ENCODE data around the gene GPR3. TPM values are rescaled to one million over a fixed set of nuclear protein-coding genes. Genes with fewer than 3 reads are reported as not detected.

GPR3 gene
- polyA plus RNA-seq, 3 donors from 2014 or later: not detected

DNA sequence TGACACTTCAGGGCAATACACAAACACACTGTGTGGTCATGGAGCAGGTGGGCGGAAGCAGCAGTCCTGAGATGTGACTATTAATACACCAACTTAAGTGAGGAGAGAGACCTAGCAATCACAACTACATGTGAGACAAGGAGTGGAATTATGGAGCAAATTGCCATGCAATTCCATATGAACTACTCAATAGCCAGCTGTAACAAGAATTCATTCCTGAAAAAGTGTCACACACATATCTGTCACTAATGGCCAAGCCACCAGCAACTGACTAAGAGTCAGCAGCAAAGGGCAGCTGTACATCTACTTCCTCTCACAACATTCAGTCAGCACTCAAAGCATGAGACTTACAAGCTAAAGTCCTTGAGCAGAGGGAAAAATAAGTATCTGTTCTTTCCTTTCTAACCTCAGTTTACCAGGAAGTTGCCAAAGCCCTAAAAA is 46.2 kb downstream of the GPR3 start:
- Mint-ChIP-seq H3K36me3 (peaks cover 0 to 4% (median 0%) of the 10 kb centered on the region in 3 donors), H3K4me3 (peak overlapping the region in 4 of 5 donors; percentile 33 to 57 (median 52))

DNA sequence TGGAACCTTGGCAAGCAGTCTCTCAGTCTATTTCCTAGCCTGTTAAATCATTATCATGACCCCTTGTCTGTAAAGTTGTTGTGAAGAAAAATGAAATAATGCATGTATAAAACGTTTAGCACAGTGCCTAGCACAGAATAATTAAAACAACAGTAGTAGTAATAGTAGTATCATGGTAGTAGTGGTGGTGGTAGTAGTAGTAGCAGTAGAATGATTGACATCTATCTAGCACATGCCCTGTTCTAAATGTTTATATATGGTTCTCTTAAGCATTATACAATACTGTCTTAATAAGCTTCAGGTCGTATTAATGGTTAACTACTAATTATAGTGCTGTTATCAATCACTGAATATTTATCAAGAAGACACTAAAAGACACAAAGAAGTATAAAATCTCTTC is 46.7 kb downstream of the GPR3 start:
- Mint-ChIP-seq H3K9me3 (no peaks in the 10 kb centered on the region), H3K36me3 (peaks cover 0 to 4% (median 0%) of the 10 kb centered on the region in 3 donors), H3K27ac (peak overlapping the region; percentile 39 to 94 (median 75)), H3K27me3 (ENCODE audit: low read depth in 3 of 3) (no peaks in the 10 kb centered on the region), H3K4me1 (peaks cover 60 to 62% of the 10 kb centered on the region in 2 donors), H3K4me3 (no peak overlapping the region)
- DNase-seq: no peak

More for the DNA sequence above, 46.2 kb downstream of the GPR3 start:
- H3K27me3 Mint-ChIP-seq (ENCODE audit: low read depth in 3 of 3): no peaks in the 10 kb centered on the region
- no peak for DNase-seq
- H3K4me1 Mint-ChIP-seq: peaks cover 62 to 64% of the 10 kb centered on the region in 2 donors
- H3K27ac Mint-ChIP-seq: peak overlapping the region; percentile 35 to 94 (median 71)
- H3K9me3 Mint-ChIP-seq: no peaks in the 10 kb centered on the region

DNA sequence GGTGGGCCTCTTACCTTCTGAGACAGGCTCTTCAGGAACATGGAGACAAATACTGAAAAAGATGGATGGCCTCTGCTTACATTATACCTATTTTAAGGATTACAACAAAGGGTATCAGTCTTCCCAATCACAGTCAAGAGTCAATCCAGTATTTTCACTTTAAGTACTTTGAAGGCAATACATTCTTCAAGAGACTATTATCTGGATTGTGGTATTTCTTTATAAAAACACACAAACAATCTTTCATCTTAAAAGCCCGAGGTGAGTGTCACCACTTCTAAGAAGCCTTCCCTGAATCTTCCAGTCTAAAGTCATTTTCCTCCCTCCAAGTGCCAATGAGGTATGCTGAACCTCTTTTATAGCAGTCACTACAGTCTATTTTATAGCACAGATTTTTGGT is 52.2 kb downstream of the GPR3 start:
- Mint-ChIP-seq H3K4me1 (peaks cover 29 to 54% of the 10 kb centered on the region in 2 donors), H3K9me3 (no peaks in the 10 kb centered on the region), H3K27me3 (ENCODE audit: low read depth in 3 of 3) (no peaks in the 10 kb centered on the region), H3K4me3 (no peak overlapping the region), H3K27ac (peak overlapping the region in 5 of 6 donors; percentile 18 to 58 (median 44)), H3K36me3 (peaks cover 0 to 5% (median 4%) of the 10 kb centered on the region in 3 donors)
- no peak for DNase-seq

Other genes starting within 250 kb of the GPR3 start
- gene SLC9A1, start 237.5 kb upstream of the GPR3 start, polyA plus RNA-seq: 10 to 100 TPM in 1 of 3 donors, 1 to 10 TPM in 2; 3.2 to 17.3 (median 3.7) TPM
- gene WDTC1, start 158.0 kb upstream of the GPR3 start, polyA plus RNA-seq: 10 to 100 TPM in 1 of 3 donors, 1 to 10 TPM in 2; 3.2 to 16.4 (median 5.6) TPM
- 10 to 100 TPM; 56.0 to 99.3 (median 69.8) TPM for gene TMEM222, start 70.5 kb upstream of the GPR3 start, polyA plus RNA-seq
- gene SYTL1, start 50.6 kb upstream of the GPR3 start, polyA plus RNA-seq: 100 to 1,000 TPM; 157 to 211 (median 158) TPM
- 1 to 10 TPM; 2.0 to 5.1 (median 3.6) TPM for gene MAP3K6, start 25.7 kb upstream of the GPR3 start, polyA plus RNA-seq
- gene FCN3, start 17.8 kb upstream of the GPR3 start, polyA plus RNA-seq: not detected
- gene CD164L2, start 9.3 kb upstream of the GPR3 start, polyA plus RNA-seq: not detected
- 10 to 100 TPM; 36.6 to 90.0 (median 39.5) TPM for gene WASF2, start 97.5 kb downstream of the GPR3 start, polyA plus RNA-seq
- gene AHDC1, start 211.5 kb downstream of the GPR3 start, polyA plus RNA-seq: 1 to 10 TPM in 2 of 3 donors, not detected in 1; 1.2 to 6.3 TPM
- gene FGR, start 242.6 kb downstream of the GPR3 start, polyA plus RNA-seq: 100 to 1,000 TPM; 350 to 654 (median 572) TPM